Gastroesophageal sphincter (tissue), 3 donors: ENCODE data around the gene NLGN1.

Source experiments
- CTCF ChIP-seq, 4 experiments: fragments of 200-600 bp in 2 of 4; fragments of 450-650 bp in 2 of 4; sonication (generic) in 1 of 4; IDR thresholded peaks; one replicate each; pipeline ENCODE4 v1.5.1; 2017 to 2019; ENCODE audit warnings: antibody characterized with exemption in 4 of 4, mild to moderate bottlenecking in 2 of 4, moderate library complexity in 2 of 4
- POLR2AphosphoS5 ChIP-seq: sonication (generic); formaldehyde crosslinking; IDR thresholded peaks from one replicate; pipeline ENCODE4 v1.6.1; 2017; ENCODE audit warnings: antibody characterized with exemption

- no peak for TF ChIP-seq CTCF (IDR thresholded peaks at IDR 0.05)
- no peak for TF ChIP-seq POLR2AphosphoS5
Observed at GRCh38 chr3:173921732-173922131, 524.2 kb downstream of the NLGN1 start.
